Thoracic aorta (tissue), 2 donors: ENCODE results near the gene SP2. TPM values are rescaled to one million over a fixed set of nuclear protein-coding genes. Genes with fewer than 3 reads are reported as not detected.

ENCODE experiments used
- ATAC-seq: fragments of 150-250 bp; one replicate; pipeline ENCODE4 v1.8.0; 2017; ENCODE audit warnings: low read depth; ENCODE audit not compliant: insufficient number of reproducible peaks, low FRiP score
- DNase-seq: peaks from one replicate; pipeline ENCODE4 v3.0.0-alpha.2; 2020; ENCODE audit warnings: low spot score
- H3K27ac ChIP-seq, 2 donors: fragments of 200-600 bp; sonication (generic); 1 replicate in 1 of 2; 2 replicates in 1 of 2; pipeline ENCODE4 v1.5.1; 2016; ENCODE audit warnings: mild to moderate bottlenecking in 2 of 2, moderate library complexity in 2 of 2
- H3K27me3 ChIP-seq: fragments of 200-600 bp; sonication (generic); replicated peaks from 2 replicates; pipeline ENCODE4 v1.6.0; 2016; ENCODE audit warnings: mild to moderate bottlenecking; ENCODE audit not compliant: insufficient read depth
- H3K36me3 ChIP-seq: fragments of 200-600 bp; sonication (generic); one replicate; pipeline ENCODE4 v1.5.1; 2016
- H3K4me1 ChIP-seq, 2 donors: fragments of 200-600 bp; sonication (generic); 1 replicate in 1 of 2; 2 replicates in 1 of 2; pipeline versions ENCODE4 v1.5.1 to v1.6.0; 2016; ENCODE audit warnings: low read depth in 2 of 2, mild to moderate bottlenecking in 1 of 2; ENCODE audit not compliant: control insufficient read depth in 1 of 2
- H3K4me3 ChIP-seq: fragments of 200-600 bp; sonication (generic); 2 replicates; pipeline ENCODE4 v1.5.1; 2016; ENCODE audit warnings: mild to moderate bottlenecking
- H3K9me3 ChIP-seq: fragments of 200-600 bp; sonication (generic); 2 replicates; pipeline ENCODE4 v1.5.1; 2016
- CTCF ChIP-seq: fragments of 200-600 bp; sonication (generic); IDR thresholded peaks from one replicate; pipeline ENCODE4 v1.5.1; 2019; ENCODE audit warnings: antibody characterized with exemption
- total RNA-seq, 2 donors: library from RNA; depleted of rRNA; stranded (reverse); fragments of >200 nt; gene quantifications; one replicate each; pipeline versions ENCODE4 v1.1.0 to v1.2.3, GENCODE V29; 2016

The SP2 gene
- total RNA-seq, 2 donors from 2014 or later: 6.4 to 10.9 TPM

- H3K4me1 ChIP-seq: peaks cover 5 to 19% of the 10 kb centered on the region in 2 donors
- no peak for DNase-seq
- no peak overlapping the region for H3K4me3 ChIP-seq
- H3K36me3 ChIP-seq: no peaks in the 10 kb centered on the region
- ATAC-seq: no peak
- no peak for TF ChIP-seq CTCF
- H3K9me3 ChIP-seq: no peaks in the 10 kb centered on the region
- H3K27me3 ChIP-seq: no peaks in the 10 kb centered on the region
- H3K27ac ChIP-seq: no peak overlapping the region
These were observed 41.9 kb downstream of the SP2 start for GRCh38 chr17:47937941-47938340.

DNA sequence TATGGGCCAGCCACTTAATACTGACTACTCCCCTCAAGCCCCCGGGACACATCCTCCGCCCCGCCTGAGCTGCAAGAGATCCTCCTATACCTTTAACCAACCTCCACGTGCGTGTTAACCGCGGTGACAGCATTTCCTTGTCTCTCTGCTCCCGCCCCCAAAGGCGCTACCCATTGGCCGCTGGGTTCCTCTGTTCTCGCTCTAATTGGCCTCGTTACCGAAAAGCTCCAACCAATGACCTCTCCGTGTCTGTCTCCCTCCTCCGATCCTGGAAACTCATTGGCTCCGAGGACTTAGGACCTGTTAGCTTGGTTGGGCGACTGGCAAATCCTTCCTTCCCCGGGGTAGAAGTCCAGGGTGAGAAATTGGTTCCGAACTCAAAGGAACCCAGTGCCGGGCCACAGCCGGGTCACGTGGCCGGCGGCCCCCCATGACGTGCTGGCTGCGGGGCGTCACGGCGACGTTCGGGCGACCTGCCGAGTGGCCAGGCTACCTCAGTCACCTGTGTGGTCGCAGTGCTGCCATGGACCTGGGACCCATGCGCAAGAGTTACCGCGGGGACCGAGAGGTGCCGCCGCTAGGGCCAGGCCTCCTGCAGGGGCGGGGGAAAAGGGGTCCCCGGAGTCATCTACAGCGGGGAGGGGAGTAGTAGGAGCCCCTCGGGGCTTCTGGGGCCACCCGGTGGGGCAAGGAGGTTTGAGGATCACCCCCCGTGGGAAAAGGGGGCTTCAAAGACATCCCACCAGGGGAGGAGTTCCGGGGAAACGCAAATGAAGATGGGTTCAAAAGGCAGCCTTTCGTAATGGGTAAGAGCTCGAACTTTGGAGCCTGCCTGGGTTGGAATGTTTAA lies 45.4 kb downstream of the SP2 start, which contains the start of gene PNPO:
PNPO (plus strand) TSS at position 326 of the 850 bp plus-strand sequence; CDS start at position 431, 105 bp downstream.
- Histone ChIP-seq H3K27ac (peak within 1 kb of the TSS; percentile 80 to 84), H3K4me1 (peaks cover 9 to 31% of the 10 kb centered on the region in 2 donors), H3K27me3 (no peaks in the 10 kb centered on the region), H3K4me3 (peak within 1 kb of the TSS; percentile 95), H3K36me3 (no peaks in the 10 kb centered on the region), H3K9me3 (no peaks in the 10 kb centered on the region)
- DNase-seq (peak; percentile 94), ATAC-seq (peak; percentile 98)
- TF ChIP-seq CTCF: no peak

DNA sequence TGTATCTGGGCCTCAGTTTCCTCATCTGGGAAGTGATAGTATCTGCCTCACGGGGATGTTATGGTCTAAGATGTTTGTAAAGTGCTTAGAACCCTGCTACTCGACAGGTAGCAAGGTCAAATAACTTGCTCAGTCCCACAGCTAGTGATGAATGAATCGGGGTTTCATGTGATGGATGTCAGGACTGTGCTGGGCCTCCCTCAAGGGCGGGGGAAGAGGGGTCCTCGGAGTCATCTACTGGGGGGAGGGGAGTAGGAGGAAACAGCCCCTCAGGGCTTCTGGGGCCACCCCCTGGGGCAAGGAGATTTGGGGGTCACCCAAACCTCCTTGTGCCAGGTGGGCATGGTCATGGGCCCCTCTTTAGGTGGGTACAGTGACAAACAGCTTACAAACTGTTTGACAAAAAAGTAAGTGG lies 46.1 kb downstream of the SP2 start:
- peaks cover 9 to 31% of the 10 kb centered on the region in 2 donors for H3K4me1 ChIP-seq

GRCh38 chr17:47942568-47942967 lies 46.5 kb downstream of the SP2 start:
- Histone ChIP-seq H3K27me3 (no peaks in the 10 kb centered on the region), H3K4me3 (peak overlapping the region; percentile 95), H3K4me1 (peaks cover 9 to 31% of the 10 kb centered on the region in 2 donors), H3K9me3 (no peaks in the 10 kb centered on the region), H3K27ac (no peak overlapping the region), H3K36me3 (no peaks in the 10 kb centered on the region)
- DNase-seq: no peak
- ATAC-seq: no peak
- no peak for TF ChIP-seq CTCF

More for the DNA sequence above, 46.1 kb downstream of the SP2 start:
- Histone ChIP-seq H3K36me3 (no peaks in the 10 kb centered on the region), H3K9me3 (no peaks in the 10 kb centered on the region), H3K27ac (peak overlapping the region; percentile 80 to 84), H3K27me3 (no peaks in the 10 kb centered on the region), H3K4me3 (peak overlapping the region; percentile 95)
- TF ChIP-seq CTCF: no peak
- ATAC-seq (no peak), DNase-seq (no peak)

- no peaks in the 10 kb centered on the region for H3K36me3 ChIP-seq
- H3K4me1 ChIP-seq: peaks cover 13 to 44% of the 10 kb centered on the region in 2 donors
- no peak for DNase-seq
- no peaks in the 10 kb centered on the region for H3K27me3 ChIP-seq
- H3K4me3 ChIP-seq: no peak overlapping the region
- no peak for TF ChIP-seq CTCF
- H3K9me3 ChIP-seq: no peaks in the 10 kb centered on the region
- no peak for ATAC-seq
- peak overlapping the region; percentile 19 to 52 for H3K27ac ChIP-seq
These were observed 49.0 kb downstream of the SP2 start for GRCh38 chr17:47945080-47945479.
